GM23248 (cell line): ENCODE measurements around the gene VAV2. TPM values are rescaled to one million over a fixed set of nuclear protein-coding genes. Genes with fewer than 3 reads are reported as not detected.

ENCODE experiments used
- DNase-seq: peaks from one replicate; pipeline ENCODE4 v3.0.0-alpha.2; 2015
- H2AFZ ChIP-seq: fragments of 200-600 bp; sonication (generic); 2 replicates; pipeline ENCODE4 v1.6.1; 2016; ENCODE audit warnings: antibody characterized with exemption
- H3F3A ChIP-seq: fragments of 200-600 bp; sonication (generic); 2 replicates; pipeline ENCODE4 v1.6.1; 2016; ENCODE audit warnings: mild to moderate bottlenecking, antibody characterized with exemption, mixed run types; ENCODE audit not compliant: insufficient read depth
- H3K27ac ChIP-seq: fragments of 200-600 bp; sonication (generic); 2 replicates; pipeline ENCODE4 v1.5.1; 2016; ENCODE audit warnings: mild to moderate bottlenecking
- H3K27me3 ChIP-seq: fragments of 200-600 bp; sonication (generic); replicated peaks from 2 replicates; pipeline ENCODE4 v1.6.1; 2016; ENCODE audit warnings: mild to moderate bottlenecking; ENCODE audit not compliant: insufficient read depth
- H3K36me3 ChIP-seq: fragments of 200-600 bp; sonication (generic); 2 replicates; pipeline ENCODE4 v1.6.1; 2016; ENCODE audit warnings: low read depth, mild to moderate bottlenecking
- H3K4me1 ChIP-seq: fragments of 200-600 bp; sonication (generic); 2 replicates; pipeline ENCODE4 v1.6.1; 2016; ENCODE audit warnings: mild to moderate bottlenecking; ENCODE audit not compliant: insufficient read depth
- H3K4me2 ChIP-seq: fragments of 200-600 bp; sonication (generic); one replicate; pipeline ENCODE4 v1.6.1; 2016; ENCODE audit warnings: mild to moderate bottlenecking; ENCODE audit not compliant: unreplicated experiment
- H3K4me3 ChIP-seq: fragments of 200-600 bp; sonication (generic); 2 replicates; pipeline ENCODE4 v1.5.1; 2016; ENCODE audit warnings: mild to moderate bottlenecking
- H3K79me2 ChIP-seq: fragments of 200-600 bp; sonication (generic); 2 replicates; pipeline ENCODE4 v1.6.1; 2016; ENCODE audit warnings: mild to moderate bottlenecking; ENCODE audit not compliant: insufficient read depth
- H3K9ac ChIP-seq: fragments of 200-600 bp; sonication (generic); 2 replicates; pipeline ENCODE4 v1.6.1; 2016; ENCODE audit warnings: mild to moderate bottlenecking
- H3K9me2 ChIP-seq: fragments of 200-600 bp; sonication (generic); 2 replicates; pipeline ENCODE4 v1.6.1; 2016; ENCODE audit warnings: mixed run types, mild to moderate bottlenecking, moderate library complexity; ENCODE audit not compliant: insufficient read depth
- H3K9me3 ChIP-seq: fragments of 200-600 bp; sonication (generic); one replicate; pipeline ENCODE4 v1.6.1; 2017; ENCODE audit warnings: low read depth
- H4K20me1 ChIP-seq: fragments of 200-600 bp; sonication (generic); 2 replicates; pipeline ENCODE4 v1.6.0; 2016; ENCODE audit not compliant: insufficient read depth
- EZH2 ChIP-seq: fragments of 200-600 bp; sonication (generic); IDR thresholded peaks from 2 replicates; pipeline ENCODE4 v1.6.1; 2018; ENCODE audit warnings: antibody characterized with exemption, mild to moderate bottlenecking; ENCODE audit not compliant: insufficient read depth, poor library complexity, severe bottlenecking
- EZH2phosphoT487 ChIP-seq: fragments of 200-600 bp; sonication (generic); IDR thresholded peaks from 2 replicates; pipeline ENCODE4 v1.6.1; 2018; ENCODE audit warnings: antibody characterized with exemption, moderate library complexity, mild to moderate bottlenecking, low read depth; ENCODE audit not compliant: insufficient read depth
- WGBS, 2 experiments: methylation state at CpG; one replicate each; pipeline ENCODE4 v1.1.6; 2015 to 2017; ENCODE audit warnings: low lambda C conversion rate in 2 of 2, low coverage in 1 of 2; ENCODE audit errors: missing lambda C conversion rate in 2 of 2; 5-methylcytosine and 5-hydroxymethylcytosine counted together
- in situ Hi-C: fragments of 300-500 bp; cut with MboI; formaldehyde crosslinking; loops from 2 replicates; pipeline ENCODE4 v1.15.0; 2020
- polyA plus RNA-seq: library from polyadenylated mRNA; unstranded; fragments of >200 nt; fragmentation: Nextera tagmentation; extraction: Ambion mirVana; gene quantifications from 2 replicates; pipeline ENCODE4 v1.2.1, GENCODE V29; 2016
- total RNA-seq: library from RNA; depleted of rRNA; stranded (reverse); fragments of >200 nt; shearing (Covaris generic); gene quantifications from 2 replicates; pipeline ENCODE4 v1.2.3, GENCODE V29; 2014

The VAV2 gene
- total and polyA plus RNA-seq, 2 experiments from 2014 or later, result 6.7 to 9.0 TPM

DNA sequence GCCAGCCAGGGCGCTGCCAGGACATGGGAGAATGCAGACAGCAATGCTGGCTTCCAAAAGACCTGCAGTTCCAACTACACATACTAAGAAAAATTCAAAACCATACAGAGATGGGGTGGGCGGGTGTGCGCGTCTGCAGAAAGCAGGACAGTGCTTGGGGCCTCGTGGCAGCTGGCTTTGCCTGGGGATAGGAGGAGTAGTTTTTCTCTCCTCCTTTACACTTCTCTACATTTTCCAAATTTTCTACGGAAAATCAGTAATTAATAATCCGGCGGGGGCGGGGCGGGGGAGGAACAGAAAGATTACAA, 210.3 kb downstream of the VAV2 start:
- Histone ChIP-seq H3K27ac (no peak overlapping the region), H3K9ac (no peak overlapping the region), H3F3A (no peaks in the 10 kb centered on the region), H3K9me3 (no peaks in the 10 kb centered on the region), H3K36me3 (no peaks in the 10 kb centered on the region), H3K27me3 (no peaks in the 10 kb centered on the region), H2AFZ (no peak overlapping the region), H3K4me3 (no peak overlapping the region), H3K4me1 (no peaks in the 10 kb centered on the region), H3K4me2 (no peak overlapping the region), H4K20me1 (no peaks in the 10 kb centered on the region), H3K9me2 (no peaks in the 10 kb centered on the region), H3K79me2 (no peaks in the 10 kb centered on the region)
- in situ Hi-C loops, result loop anchor here (25.0 kb wide), 1 partner anchor 331 kb away; no protein-coding TSS in a partner anchor
- DNase-seq, result no peak
- TF ChIP-seq EZH2, result no peak
- TF ChIP-seq EZH2phosphoT487, result no peak
- WGBS, 2 experiments, result 84% methylated on average over 9 to 10 of the region's 10 CpGs

GRCh38 chr9:133780962-133781827, 210.9 kb downstream of the VAV2 start:
- Histone ChIP-seq H3K79me2 (no peaks in the 10 kb centered on the region), H3K36me3 (no peaks in the 10 kb centered on the region), H2AFZ (no peak overlapping the region), H3F3A (no peaks in the 10 kb centered on the region), H3K9ac (no peak overlapping the region), H3K27ac (no peak overlapping the region), H3K27me3 (no peaks in the 10 kb centered on the region), H3K4me2 (no peak overlapping the region), H3K9me3 (no peaks in the 10 kb centered on the region), H3K4me1 (no peaks in the 10 kb centered on the region), H3K9me2 (no peaks in the 10 kb centered on the region), H3K4me3 (no peak overlapping the region), H4K20me1 (no peaks in the 10 kb centered on the region)
- TF ChIP-seq EZH2phosphoT487, result no peak
- TF ChIP-seq EZH2, result no peak
- DNase-seq, result no peak
- in situ Hi-C loops, result loop anchor here (25.0 kb wide), 1 partner anchor 331 kb away; no protein-coding TSS in a partner anchor
- 97 to 98% methylated on average over 12 to 15 of the region's 15 CpGs for WGBS, 2 experiments

DNA sequence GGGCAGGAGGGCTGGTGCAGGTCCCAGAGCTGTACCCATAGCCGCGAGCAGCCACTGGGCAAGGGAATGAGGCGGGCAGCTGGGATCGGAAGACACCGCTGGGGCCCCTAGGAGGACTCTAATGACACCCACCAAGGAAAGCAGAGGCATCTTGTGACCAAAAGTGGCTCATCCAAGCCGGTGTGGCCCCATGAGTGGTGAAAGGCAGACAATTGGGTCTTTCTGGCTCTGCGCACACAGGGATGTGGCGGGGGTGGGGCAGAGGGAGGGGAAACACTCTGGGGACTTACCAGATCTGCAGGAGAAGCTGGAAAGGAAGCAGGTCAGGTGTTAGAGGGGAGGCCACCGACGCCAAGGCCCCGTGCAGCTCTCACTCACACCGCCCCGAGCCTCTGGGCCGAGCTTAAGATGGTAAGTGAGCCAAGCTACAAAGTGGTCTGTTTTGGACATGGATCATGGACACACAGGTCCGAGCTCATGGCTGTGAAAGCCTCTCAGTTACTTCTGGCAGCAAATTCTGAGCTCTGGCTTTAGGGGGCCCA, 211.6 kb downstream of the VAV2 start:
- no peaks in the 10 kb centered on the region for H3K9me2 ChIP-seq
- H3K4me1 ChIP-seq, result no peaks in the 10 kb centered on the region
- H2AFZ ChIP-seq, result no peak overlapping the region
- in situ Hi-C loops, result loop anchor here (25.0 kb wide), 1 partner anchor 332 kb away; no protein-coding TSS in a partner anchor
- H3K4me2 ChIP-seq, result no peak overlapping the region
- H3K36me3 ChIP-seq, result peaks cover 1% of the 10 kb centered on the region; the same call in 1 of the 2 replicates
- no peak overlapping the region for H3K9ac ChIP-seq
- TF ChIP-seq EZH2phosphoT487, result no peak
- TF ChIP-seq EZH2, result no peak
- no peaks in the 10 kb centered on the region for H4K20me1 ChIP-seq
- WGBS, 2 experiments, result 97 to 98% methylated on average over 14 to 15 of the region's 15 CpGs
- H3K4me3 ChIP-seq, result no peak overlapping the region
- DNase-seq, result no peak
- H3F3A ChIP-seq, result no peaks in the 10 kb centered on the region
- H3K9me3 ChIP-seq, result no peaks in the 10 kb centered on the region
- H3K79me2 ChIP-seq, result no peaks in the 10 kb centered on the region
- no peaks in the 10 kb centered on the region for H3K27me3 ChIP-seq
- H3K27ac ChIP-seq, result no peak overlapping the region

GRCh38 chr9:133779516-133780403, 212.4 kb downstream of the VAV2 start:
- Histone ChIP-seq H3K36me3 (peaks cover 5% of the 10 kb centered on the region; the same call in 1 of the 2 replicates), H3K4me2 (no peak overlapping the region), H3K27me3 (no peaks in the 10 kb centered on the region), H2AFZ (no peak overlapping the region), H3K9ac (no peak overlapping the region), H3K9me3 (no peaks in the 10 kb centered on the region), H3K4me1 (no peaks in the 10 kb centered on the region), H3K27ac (no peak overlapping the region), H3K4me3 (no peak overlapping the region), H3K79me2 (no peaks in the 10 kb centered on the region), H4K20me1 (no peaks in the 10 kb centered on the region), H3K9me2 (no peaks in the 10 kb centered on the region), H3F3A (no peaks in the 10 kb centered on the region)
- DNase-seq, result no peak
- TF ChIP-seq EZH2phosphoT487 (no peak), EZH2 (no peak)
- in situ Hi-C loops, result loop anchor here (25.0 kb wide), 1 partner anchor 333 kb away; no protein-coding TSS in a partner anchor
- WGBS, 2 experiments, result 94% methylated on average over 19 of the region's 19 CpGs
